SW480 (cell line): ENCODE data around the gene FAU.

ENCODE experiments used
- DNase-seq: peaks from one replicate; pipeline ENCODE4 v3.0.0-alpha.2; 2016; ENCODE audit warnings: low spot score

The FAU gene

DNA sequence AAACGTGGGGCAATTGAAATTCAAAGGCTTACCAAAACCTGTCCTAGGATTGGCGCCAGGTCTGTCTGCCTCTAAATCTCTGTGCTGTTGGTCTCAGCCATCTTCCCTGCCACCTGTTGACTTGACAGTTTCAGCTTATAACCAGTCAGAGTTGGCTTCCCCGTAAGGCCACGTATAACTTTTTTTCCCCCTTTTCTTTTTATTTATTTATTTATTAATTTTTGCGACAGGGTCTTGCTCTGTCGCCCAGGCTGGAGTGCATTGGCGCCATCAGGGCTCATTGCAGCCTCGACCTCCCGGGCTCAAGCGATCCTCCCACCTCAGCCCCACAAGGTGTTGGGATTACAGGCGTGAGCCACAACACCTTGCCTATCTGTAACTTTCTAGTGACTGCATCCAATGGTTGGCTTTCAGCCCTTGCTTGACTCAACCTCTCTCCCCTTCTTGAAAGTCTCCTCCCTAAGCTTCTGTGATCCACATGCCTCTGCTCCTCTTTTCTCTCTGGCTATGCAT lies 13.8 kb upstream of the FAU start:
- no peak for DNase-seq

DNA sequence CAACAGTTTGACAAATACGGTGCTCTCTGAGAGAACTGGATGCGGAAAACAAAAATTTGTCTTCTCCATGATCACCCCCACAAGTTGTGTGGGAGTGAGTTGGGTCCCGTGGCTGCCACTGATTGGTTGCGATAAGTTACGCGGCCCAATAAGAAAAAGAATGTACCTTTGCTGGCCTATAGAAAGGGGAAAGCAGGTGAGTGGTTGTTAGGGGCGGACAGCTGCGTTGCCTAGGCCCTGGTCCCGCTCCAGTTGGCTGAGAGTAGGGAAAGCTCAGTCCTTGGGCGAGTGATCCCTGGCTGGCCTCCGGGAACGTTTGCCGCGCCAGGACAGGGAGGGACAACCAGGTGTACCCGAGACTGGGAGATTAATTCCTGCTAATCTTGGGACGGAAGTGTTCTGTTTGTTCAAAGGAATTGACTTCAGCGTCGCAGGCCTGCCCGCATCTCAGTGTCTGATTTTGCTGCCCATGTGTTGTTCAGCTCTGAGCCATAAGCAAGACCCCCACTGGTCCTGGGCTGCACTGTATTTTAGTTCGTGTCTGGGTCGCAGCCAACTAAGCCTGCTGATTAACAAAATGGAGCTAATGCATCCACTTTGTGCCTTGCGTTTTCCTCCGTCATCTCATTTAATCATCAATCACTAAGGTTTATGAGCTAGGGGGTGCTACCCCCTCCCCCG lies 13.2 kb upstream of the FAU start:
- peak; percentile 99 for DNase-seq

DNA sequence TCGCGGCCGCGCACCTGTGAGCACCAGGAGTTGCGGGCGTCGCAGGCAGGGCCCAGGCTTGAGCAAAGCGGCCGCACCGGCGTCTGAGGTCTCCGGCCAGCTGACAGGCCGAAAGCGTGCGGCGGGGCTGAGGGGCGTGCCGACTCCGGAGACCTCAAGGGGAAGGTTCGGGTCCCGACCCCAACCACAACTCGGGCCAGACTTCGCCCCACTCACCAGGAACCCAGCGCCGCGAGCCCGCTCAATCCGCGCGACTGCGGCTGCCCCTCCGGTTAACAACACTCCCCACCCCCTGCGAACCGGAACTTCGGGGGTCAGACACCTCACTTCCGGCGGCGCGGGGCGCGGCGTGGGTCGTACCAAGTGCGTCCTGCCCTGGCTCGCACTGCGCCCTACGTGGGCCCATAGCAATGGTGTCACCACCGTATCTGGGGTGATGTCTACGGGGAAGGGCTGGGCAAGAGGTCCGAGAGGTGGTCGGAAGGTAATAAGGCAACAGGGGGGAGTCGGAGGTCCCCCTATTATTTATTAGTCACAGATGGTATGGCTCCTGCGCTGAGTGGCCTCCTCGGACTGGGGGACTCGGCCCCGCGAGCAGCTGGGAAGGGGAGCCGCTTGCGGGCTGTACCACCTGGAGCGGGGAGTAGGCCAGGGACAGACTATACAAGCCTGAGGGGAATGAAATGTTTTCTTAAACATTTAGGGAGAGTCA lies 12.5 kb upstream of the FAU start, which contains the start of gene SYVN1:
TSS of gene SYVN1 (minus strand) at position 280 of the 712 bp plus-strand sequence. CDS start 918 bp downstream, outside the sequence.
- peak; percentile 85 for DNase-seq

DNA sequence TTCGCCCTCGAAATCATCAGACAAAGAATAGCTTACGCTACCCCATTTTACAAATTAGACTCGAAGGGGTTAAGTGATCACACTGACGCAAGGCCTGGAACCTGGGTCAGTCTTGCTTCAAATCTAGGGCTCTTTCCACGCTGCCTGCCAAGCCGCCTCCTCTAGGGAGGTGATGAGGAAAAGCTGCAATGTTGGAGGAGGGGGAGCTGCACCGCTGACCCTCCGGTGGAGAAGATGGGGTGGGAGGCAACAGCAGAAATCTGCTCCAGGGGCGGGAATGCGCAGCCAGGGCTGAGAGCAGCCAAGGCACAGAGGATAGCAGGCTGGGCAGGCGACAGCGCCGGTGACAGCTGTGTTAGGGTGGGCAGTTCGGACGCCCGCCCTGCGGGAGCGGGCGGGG lies 11.8 kb upstream of the FAU start:
- no peak for DNase-seq

DNA sequence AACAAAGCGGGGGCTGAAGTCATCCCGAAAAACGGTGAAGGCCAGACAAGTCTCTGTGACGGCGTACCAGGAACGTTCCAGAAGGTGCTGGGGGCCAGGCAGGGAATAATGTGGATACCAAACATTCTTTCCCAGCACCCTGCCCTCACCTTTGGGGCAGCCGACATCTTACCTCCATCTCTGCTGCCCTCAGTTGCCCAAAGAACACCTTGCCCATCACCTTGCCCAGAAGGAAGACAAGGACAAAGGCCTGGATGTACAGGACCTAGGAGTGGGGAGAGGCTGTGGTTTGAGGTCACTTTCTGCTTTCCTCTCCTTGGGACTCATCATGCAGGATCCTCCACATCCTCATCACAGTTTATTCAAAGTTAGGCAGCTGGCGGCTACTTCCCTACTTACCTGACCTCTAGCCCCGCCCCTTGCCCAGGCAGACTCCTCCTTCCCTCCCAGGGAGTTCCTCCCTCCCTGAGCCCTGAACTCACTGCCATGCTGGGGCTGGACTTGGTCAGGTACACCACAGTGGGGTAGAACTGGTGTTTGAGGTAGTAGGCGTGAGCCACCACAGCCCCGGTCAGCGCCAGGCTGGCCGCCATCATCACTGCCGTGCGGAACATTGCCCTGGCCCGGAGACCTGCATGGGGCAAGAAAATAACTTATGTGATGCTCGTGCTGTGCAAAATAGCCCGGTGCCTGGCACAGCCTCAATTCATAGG lies 11.2 kb upstream of the FAU start:
- peak; percentile 67 for DNase-seq

DNA sequence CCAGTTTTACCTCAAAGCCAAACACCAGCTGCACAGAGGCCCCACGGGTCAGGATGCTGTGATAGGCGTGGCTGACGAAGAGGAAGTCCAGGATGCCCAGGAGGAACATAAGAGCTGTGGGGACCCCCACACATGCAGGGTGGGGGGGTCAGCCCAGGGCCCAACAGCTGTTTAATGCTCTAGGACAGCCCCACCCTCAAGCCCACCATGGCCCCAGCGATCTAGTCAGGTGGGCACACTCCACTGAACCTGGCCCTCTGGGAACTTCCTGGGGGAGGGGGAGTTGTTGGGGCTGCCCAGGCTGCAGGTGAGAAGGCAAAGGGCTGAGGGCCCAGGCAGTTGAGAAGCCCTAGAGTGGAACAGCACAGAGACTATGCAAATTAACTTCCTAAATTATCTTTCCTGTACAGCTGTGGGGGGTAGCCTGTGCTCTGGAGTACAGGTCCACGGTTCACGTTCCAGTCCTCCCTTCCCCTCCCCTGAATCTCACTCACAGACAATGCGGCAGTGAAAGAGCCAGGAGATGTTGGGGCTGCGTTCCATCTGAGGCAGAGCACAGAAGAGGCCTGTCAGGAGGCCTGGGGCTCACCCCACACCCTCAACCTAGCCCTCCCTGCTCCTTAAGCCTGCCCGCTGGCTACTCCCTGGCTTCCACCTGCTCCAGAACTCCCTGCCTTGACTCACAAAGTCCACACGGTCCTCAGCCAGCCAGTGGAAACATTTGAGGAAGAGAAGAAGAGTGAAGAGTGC lies 10.5 kb upstream of the FAU start:
- no peak for DNase-seq

DNA sequence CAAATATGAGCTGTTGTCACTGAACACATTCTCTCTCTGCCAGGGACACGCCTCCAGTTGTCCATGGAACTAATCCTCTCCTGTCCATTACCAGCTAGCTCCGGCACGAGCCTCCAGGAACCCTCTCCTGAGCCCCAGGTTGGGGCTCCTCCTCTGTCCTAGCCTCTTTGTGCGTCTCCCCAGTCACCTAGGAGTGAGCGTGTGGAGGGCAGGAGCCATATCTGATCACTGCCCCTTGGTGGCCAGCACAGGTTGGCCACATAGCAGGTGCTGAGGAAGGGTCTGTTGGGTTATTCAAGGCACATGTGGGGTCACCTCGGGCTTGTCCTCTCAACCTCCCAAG lies 9.9 kb upstream of the FAU start:
- no peak for DNase-seq

DNA sequence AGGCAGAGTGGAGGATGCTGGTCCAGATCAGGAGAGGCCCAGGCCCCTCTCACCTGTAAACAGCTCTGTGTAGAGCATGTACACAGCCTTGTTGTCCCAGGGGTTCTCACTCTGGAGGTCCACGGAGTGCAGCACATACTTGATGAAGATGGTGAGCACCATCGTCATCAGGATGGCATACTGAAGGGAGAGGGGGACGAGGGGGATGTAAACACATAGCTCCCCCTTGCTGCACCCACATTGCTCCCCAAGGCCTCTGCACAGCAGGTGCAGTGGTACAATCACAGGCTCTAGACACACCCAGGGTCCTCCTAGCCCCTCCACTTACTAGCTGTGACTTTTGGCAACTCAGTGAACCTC lies 9.5 kb upstream of the FAU start:
- DNase-seq, result no peak

DNA sequence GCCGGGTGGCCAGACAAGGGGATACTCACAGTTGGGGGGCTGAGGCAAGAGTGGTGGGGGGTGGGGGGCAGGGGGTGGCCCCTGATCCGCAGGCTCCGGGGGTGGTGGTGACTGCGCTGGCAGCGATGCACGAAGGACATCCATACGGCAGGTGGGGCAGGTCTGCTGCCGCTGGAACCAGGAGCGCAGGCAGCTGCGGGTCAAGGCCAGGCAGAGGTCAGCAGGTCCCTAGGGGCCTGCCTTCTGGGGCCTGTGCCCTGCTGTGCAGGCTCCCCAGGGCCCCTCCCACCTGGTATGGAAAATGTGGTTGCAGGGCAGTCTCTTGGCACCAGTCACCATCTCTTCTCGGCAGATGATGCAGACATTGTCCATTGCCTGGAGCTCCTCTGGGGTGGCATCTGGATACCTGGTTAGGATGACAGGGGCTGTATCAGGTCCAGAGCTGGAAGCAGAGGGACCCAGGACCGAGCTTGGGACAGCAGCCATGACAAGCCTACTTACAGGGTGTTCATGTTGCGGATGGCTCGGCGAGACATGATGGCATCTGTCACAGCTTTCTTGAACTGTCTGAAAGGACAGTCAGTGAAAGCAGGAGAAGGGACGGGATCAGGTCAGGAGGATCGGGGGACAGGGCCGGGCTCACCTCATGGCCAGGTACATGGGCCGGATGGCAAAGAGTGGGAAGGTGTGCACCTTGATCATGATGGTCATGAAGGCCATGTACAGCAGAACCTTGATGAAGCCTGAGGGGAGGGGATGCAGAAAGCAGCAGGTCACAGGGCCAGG lies 8.9 kb upstream of the FAU start:
- DNase-seq, result no peak

DNA sequence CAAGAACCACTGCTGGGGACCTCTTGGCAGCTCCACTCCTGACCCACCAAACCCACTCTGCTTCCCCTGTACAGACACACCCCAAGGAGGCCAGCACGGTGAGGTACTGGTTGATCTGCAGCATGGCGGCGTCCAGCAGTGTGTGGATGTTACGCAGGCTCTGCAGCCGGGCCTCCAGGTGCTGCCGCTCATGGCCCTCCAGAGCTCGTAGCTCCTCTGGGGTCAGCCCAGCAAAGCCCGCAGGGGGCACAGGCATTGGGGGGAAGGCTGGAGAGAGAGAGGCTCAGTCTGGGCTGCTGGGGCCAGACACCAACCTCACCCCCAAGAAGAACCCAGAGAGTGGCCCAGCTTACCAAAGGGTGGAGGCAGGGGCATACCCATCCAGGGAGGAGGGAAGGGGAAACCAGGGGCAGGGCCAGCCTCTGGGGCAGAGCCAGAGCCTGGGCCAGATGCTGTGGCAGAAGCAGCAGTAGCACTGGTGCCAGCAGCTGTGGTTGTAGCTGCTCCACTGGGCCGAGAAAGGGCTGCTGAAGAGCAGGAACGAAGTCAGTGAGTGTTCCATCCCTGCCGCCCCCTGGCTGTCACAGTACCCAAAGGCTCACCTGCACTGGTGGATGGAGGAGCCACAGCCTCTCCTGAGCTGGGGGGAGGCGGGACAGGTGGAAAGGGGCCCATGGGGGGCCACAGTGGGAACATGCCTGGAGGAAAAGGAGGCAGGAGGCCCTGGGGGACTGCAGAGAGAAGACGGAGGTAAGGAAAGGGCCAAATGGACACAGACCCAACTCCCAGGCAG lies 7.9 kb upstream of the FAU start:
- DNase-seq, result no peak

DNA sequence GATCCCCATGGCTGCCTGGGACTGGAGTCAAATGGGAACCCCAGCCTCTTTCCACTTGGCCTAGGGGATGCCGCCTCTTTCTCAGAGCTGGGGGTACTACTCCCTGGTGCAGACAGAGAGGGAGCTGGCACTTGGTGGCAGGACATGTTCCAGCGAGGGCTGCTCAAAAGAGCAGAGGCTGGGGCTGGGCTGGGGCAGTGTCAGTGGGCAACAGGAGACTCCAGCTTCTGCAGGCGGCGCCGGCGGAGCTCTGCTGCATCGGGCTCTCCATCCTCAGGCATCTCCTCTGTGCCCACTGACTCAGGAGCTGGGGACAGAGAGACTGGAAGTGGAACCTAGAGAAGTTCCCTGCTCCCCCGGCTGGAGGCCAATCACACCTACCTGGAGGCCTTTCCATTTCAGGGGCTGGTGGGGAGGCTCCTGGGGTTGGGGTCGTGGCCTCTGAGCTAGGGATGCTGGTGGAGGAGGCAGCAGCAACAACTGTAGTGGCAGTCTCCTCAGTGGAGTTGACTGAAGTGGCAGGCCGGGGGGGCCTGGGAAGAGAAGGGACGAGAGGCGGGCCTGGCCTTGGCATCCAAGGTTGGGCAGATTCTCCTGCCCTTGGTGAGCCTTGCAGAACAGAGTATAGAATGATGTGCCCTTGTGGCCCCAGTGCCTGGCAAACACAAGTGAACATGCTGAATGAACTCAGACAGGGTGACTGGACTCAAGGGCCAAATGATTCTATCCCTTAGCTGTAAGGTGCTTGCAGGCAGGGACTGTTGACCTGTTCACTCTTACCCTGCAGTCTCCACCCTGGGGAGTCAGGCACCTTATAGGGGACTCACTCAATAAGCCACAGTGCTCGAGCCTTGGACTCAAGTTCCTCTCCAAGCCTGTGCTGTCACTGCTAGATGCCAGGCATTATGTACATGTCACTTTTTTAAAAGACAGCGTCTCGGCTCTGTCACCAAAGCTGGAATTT lies 6.5 kb upstream of the FAU start:
- no peak for DNase-seq

DNA sequence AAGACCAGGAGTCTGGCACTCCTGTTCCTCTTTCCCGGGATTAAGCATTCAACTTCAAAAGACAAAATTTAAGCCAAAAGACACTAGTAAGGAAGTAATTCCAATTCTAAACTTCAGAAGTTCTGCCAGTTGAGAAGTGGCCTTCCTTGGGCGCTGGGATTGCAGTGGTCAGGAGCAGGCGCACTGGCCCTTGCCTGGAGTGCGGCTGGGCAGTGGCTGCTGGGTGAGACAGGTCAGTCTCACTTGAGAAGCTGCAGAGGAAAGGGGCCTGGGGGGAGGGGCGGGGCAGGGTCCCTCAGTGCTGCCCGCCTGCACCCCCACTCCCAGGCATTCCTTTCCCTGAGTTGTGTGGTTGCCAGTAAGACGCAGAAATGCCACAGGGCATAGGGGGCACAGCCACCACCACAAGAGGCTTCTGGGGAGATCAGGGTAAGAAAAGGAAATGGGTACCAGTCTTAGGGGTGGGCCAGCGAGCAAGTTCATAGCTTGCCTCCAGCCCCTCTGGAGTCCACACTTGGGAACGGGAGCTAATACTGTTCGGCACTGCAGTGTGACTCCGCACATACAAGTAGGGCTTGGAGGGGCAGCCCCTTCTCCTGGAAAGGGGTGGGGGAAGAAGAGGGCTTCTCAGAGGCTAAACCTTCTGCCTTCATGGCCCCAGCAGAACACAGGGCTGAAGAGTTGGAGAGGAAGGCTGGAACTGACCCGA lies 5.7 kb upstream of the FAU start:
- DNase-seq, result no peak

DNA sequence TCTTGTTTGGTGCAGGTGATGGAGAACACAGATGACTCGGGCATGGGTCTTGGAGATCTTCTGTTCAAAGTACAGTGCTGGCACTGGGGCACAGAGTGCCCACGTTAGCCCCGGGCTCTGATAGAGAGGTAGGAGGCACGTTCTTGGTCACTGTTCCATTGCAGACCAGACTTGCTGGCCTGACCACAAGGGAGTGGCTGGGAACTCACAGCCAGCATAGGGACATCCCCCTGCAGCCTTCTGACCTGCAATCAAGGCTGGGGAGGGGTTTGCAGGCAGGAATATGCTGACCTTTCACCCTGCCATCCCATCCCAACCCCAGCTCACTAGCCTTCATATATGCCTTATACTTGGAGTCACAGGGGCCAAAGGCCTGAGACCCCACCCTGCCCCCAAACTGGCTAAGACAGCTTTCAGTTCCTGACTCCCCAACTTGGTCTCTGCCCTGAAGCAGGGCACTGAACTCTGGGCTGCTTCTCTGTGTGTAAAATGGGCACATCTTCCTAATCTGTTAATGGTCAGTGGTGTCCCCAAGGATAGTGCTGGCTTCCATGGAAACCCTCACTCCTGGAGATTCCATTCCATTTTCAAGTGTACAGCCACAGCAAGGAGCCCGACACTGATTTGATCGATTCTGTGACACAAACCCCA lies 4.8 kb upstream of the FAU start:
- no peak for DNase-seq

DNA sequence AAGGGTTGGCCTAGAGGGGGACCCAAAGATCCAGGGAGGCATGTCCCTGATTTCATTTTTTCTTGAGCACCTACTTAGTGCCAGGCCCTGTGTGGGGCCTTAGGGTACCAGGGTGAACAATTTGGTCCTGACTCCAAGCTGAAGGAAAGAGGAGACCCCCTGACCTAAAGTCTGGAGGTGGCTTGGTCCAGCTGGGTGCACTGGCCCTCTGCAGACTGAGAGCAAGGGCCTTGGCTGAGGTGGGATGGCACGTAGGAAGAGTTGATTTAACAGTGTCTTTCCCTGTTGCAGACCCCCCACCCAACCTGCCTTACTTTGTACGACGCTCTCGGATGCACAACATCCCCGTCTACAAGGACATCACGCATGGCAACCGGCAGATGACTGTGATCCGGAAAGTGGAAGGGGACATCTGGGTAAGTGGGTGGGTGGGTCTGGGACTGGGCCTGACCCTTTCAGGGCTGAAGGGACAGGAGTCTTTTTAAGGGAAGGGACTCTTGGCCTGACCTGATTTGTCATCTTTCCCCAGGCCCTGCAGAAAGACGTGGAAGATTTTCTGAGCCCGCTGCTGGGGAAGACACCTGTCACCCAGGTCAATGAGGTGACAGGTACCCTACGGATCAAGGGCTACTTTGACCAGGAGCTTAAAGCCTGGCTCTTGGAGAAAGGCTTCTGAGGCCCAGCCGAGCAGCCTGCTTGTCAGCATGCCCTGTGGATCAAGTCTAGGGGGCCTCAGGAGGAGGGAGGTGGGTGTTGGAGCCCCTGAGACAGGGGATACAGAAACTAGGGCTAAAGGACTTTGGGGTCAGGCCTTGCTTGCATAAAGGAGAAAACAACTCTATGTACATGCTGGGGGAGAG lies 3.5 kb upstream of the FAU start:
- no peak for DNase-seq

DNA sequence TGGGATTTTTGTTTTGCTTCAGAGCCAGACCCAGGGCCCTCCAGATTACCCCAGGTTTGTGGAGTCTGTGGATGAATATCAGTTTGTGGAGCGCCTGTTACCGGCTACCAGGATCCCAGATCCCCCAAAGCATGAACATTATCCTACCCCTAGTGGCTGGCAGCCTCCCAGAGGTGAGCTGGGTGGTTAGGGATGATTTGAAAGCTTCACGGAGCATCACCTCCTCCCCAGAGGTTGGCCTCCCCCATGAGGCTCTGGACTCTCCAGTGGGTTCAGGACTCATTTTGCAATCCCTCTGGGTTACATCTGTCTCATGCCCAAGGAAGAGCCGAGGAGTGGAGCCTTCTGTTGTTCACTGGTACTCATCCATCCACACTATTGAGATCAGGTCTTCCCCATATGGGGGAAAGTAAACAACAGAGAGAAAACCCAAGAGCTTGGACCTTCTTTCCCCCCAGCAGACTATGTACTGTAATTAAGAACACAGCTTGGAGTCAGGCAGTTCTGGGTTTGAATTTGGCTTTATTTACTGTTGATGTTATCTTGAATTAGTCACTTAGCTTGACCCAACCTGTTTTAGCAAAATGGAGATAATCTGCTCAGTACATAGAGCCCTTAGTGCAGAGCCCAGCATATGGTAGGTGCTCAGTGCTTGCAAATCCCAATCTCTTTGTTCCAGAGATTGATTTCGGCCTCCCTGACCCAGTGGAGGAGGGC lies 2.7 kb upstream of the FAU start:
- no peak for DNase-seq

DNA sequence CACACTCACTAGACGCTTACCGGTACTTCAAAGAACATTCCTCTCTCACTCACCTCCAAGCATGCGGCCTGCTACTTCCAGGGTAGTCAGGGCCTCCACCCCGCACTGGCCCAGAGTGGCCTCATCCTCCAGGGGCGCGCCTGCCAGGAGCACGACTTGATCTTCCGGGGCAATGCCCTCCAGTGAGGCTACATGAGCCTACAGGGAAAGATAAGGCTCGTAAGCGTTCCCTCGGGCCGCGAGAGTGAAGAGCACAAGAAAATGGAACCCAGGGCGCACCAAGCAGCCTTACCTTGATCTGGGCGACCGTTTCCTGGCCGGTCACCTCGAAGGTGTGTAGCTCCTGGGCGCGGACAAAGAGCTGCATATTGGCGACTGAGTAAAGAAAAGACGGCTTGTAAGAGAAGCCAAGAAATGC lies 478 bp downstream of the FAU start:
- peak; percentile 37 for DNase-seq

DNA sequence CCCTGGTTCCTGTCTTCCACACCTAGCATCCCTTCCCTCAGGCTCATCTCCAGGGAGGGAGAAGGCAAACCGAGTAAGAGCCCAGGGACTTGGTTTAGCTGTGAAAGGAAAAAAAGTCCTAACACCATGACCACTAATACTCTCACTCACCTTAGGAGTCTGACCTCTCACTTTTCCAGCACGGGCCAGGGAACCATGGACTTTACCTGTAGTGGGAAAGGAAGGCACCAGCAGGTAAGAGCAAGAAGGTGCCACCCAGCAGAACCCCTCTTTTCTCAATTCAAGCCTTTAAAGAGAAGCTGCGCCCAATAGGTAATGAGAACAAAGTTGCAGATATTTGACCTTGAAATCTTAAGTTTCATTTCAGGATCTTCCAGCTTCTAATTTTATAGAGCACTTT lies 1.1 kb downstream of the FAU start:
- DNase-seq, result no peak
